Measurements from ENCODE around the gene FERMT1.
"Not testable (repeated sequence)": the region's sequence is repeated elsewhere in the genome, so short reads cannot be mapped to it uniquely, and the experiment has no call there.

The FERMT1 gene

DNA sequence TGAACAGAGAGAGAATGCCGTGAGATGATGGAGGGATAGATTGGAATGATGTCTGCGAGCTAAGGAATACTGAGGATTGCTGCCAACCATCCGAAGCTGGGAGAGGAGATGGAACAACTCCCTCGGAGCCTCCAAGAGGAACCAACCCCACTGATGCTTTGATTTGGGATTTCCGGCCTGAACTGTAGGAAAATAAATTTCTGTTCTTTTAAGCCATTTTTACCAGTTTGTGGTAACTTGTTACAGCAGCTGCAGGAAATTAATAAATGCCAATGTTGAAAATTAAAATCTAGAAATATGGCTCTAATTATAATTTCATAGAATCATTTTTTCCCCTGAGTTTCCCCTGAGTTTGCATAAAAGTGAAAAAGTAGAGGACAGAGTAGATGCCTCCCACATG is 83.1 kb downstream of the FERMT1 start:
- ATAC-seq (no peak), DNase-seq (no peak)

DNA sequence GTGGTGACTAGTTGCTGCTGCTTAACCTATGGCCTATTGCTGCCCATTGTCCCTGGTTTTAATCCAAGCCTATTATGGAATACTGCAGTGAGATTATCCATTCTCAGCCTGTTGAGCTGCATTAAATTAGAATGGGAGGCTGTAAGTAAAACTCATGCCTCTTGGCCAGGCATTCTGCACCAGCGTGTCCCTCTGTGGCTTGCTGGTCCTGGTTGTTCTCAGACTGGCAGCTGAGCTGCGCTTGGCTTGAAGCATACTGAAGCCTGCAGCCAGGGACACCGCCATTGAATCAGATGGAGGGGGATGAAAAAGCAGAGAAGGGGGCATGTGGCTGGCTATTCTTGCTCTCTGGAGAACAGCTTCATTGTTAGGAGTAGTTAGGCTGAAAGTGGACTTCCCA is 84.6 kb downstream of the FERMT1 start:
- ATAC-seq (no peak), DNase-seq (no peak)

DNA sequence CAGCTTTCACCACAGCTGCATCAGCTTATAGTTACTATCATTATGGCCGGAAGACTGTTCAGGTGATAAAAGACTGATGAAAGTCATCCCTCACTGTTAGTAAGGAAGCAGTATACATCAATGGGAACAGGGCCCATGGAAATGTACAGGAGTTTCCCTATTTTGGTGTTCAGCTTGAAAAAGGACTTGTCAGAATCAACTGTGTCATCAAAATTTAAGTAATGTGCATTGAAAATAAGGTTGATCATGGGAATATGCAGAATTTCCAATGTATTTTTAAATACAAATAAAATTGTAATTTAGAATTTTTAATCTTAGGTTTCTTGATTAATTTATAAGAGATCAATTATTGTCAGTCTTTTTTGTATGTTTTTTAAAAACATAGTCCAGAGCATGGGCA is 85.7 kb downstream of the FERMT1 start:
- DNase-seq (no peak), ATAC-seq (no peak)

DNA sequence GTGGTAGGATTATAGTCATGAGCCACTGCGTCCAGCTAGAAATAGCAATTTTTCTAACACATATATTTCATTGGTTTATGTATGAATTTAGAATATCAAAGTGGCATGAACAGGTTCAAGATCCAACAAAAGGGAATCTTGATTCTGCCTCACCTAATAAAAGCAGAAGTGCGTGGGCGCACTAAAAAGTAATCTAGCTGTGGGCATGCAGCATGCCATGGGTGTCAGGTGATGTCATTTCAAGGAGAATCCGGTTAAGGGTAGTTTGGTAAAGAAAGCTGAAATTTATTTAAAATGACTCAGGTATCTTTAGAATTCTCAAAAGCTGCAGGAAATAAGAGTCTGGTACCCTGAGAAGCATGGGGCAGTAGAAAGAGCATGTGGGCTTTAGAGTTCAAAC is 86.6 kb downstream of the FERMT1 start:
- ATAC-seq (no peak), DNase-seq (no peak)

DNA sequence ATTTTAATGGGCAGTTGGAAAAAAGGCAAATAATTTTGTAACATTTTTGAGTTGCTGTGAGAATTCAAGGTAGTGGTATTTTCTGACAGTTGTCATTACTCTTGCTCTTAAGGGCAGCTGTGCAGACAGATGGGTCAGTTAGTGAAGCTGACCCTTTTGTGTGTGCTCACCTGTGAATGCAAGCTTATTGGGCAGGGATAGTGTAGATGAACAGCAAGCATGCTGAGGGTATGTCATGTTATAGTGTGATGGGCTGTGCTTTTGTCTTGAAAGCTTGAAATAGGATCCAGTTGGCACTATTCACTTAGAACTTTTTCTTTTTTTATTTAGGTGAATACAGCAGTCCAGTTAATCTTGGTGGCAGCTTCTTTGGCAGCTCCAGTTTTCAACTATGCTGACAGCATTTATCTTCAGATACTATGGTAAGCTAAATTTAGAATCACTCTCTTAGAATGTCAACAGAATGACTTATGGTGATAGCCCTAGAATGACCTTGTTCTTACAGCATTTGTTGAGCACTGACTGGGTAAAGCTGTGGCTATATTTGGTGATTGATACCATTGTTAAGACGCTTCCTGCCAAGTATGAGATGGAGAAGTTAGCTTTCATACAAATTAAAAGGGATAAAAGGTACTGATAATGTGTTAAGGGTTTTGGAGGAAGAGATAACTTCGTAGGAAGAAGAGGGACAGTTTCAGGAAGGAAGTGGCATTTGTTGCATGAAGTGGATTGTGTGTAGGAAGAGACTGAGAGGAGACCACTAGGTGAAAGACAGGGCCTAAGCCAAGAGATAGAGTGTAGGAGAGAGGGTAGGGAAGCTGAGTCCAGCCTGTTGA is 88.5 kb downstream of the FERMT1 start:
- ATAC-seq (no peak), DNase-seq (no peak)

DNA sequence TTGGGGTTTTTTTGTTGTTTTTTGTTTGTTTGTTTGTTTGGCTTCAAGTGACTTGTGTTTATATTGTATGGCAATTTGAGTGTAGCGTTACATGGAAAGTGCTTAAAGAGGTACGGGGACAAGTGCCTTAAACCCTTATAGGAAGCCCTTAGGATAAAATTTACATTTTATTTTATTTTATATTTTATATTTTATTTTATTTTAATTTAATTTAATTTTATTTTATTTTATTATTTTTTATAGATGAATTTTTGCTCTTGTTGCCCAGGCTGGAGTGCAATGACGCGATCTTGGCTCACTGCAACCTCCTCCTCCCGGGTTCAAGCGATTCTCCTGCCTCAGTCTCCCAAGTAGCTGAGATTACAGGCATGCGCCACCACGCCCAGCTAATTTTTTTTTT is 89.9 kb downstream of the FERMT1 start:
- not testable (repeated sequence) for ATAC-seq, DNase-seq

DNA sequence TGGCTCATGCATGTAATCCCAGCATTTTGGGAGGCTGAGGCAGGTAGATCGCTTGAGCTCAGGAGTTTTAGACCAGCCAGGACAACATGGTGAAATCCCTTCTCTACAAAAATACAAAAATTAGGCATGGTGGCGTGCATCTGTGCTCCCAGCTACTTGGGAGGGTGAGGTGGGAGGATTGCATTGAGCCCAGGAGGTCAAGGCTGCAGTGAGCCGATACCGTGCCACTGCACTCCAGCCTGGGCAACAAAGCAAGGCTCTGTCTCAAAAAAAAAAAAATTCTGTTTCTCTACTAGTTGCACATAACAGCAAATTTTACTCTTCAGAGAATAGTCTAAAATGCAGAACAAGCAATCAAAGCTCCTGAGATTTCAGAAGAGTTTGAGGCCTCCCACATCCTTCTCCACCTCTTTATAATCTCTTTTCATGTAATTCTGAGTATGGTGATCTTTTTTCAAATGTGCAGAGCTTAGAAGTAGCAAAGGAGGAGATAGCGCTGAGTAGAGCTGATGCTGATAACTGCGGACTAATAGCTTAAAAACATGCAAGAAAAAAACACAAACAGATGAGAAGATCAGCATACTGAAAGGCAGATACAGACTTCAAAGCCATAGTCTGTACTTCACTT is 92.3 kb downstream of the FERMT1 start:
- no peak for ATAC-seq
- DNase-seq = no peak

DNA sequence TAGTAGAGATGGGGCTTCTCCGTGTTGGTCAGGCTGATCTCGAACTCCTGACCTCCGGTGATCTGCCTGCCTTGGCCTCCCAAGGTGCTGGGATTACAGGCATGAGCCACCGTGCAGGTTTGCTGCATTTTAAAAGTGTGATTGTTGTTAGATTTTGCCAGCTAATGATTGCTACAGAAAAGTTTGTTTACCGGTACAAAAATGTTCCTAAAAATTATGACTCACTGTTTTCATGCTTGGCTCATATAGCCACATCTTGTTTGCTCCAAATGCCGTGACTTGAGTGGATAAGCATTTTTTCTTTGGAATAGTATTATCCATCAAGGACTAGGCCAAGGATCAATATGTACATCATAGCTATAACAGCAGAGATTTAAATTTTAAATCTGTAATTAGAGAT is 93.3 kb downstream of the FERMT1 start:
- ATAC-seq (no peak), DNase-seq (no peak)

DNA sequence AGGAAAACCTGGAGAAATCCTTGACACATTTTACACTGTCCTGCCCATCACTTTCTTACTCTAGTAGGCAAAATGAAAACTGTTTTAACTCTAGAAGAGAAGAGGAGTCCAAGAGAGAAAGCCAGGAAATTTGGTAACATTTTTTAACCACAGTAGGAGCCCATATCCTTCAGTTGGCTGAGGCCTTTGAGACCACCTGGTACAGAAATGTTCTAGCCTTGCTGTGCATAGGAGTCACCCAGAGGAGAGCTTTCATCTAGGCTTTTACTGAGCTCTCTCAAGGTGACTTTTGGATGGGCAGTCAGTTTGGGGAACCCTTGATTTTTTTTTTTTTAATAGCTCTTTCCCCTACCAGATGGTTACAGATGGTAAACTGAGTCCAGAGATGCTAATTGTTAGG is 94.0 kb downstream of the FERMT1 start:
- ATAC-seq = no peak
- DNase-seq = no peak

DNA sequence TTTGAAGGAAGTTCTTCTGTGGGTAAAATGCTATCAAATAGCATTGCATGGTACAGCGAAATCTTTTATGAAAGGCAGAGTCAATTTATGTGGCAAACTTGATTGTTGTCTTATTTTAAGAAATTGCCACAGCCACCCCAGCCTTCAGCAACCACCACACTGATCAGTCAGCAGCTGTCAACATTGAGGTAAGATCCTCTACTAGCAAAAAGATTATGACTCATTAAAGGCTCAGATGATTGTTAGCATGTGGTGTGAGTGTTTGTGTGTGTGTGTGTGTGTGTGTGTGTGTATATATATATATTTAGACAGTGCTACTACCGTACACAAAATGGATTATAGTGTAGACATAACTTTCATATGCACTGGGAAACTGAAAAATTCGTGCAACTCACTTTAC is 96.8 kb downstream of the FERMT1 start:
- ATAC-seq (no peak), DNase-seq (no peak)

Data from stimulated activated naive CD8-positive, alpha-beta T cell treated with anti-CD3 and anti-CD28 coated beads, Interleukin-15, Interleukin-2, amounts not matched to agents 100 U/mL and 50 U/mL, for 24 hours (primary cell).